IMR-90 (cell line): ENCODE data around the gene THYN1. TPM values are rescaled to one million over a fixed set of nuclear protein-coding genes. Genes with fewer than 3 reads are reported as not detected.

Source experiments
- ATAC-seq: fragments of 200-7000 bp; cut with Tn5 transposase; 2 replicates; pipeline ENCODE4 v1.9.1; 2020; ENCODE audit warnings: low read depth, mild to moderate bottlenecking, moderate library complexity
- BruUV-seq: library from RNA; stranded (reverse); fragments of 400-500 nt; replicated peaks from 2 replicates; lab custom pipeline; 2021; lab: Mats Ljungman, UMichigan
- CTCF ChIA-PET: fragments of 300-600 bp; formaldehyde crosslinking; extraction: SDS; loops from one replicate; lab custom pipeline; 2021; ENCODE audit warnings: antibody characterized with exemption; lab: Yijun Ruan, JAX
- POLR2A ChIA-PET: fragments of 300-600 bp; sonication (Branson Sonifier 250); formaldehyde crosslinking; loops from one replicate; lab custom pipeline; 2022; ENCODE audit warnings: antibody characterized with exemption; ENCODE audit not compliant: unreplicated experiment; lab: Charles Lee
- DNase-seq: peaks from one replicate; pipeline ENCODE4 v3.0.0; 2013
- H2AFZ ChIP-seq: replicated peaks from 2 replicates; pipeline ENCODE3; 2013; ENCODE audit warnings: low read length, mild to moderate bottlenecking; ENCODE audit not compliant: poor library complexity
- H2AK5ac ChIP-seq: 2 replicates; pipeline ENCODE4 v1.6.1; 2013; ENCODE audit warnings: low read depth, low read length, inconsistent platforms
- H2AK9ac ChIP-seq: replicated peaks from 2 replicates; pipeline ENCODE3; 2013; ENCODE audit warnings: mild to moderate bottlenecking, low read depth, low read length, moderate library complexity; ENCODE audit not compliant: poor library complexity
- H2BK120ac ChIP-seq: 2 replicates; pipeline ENCODE4 v1.6.1; 2013; ENCODE audit warnings: low read depth, low read length, inconsistent platforms
- H2BK15ac ChIP-seq: 3 replicates; pipeline ENCODE4 v1.6.1; 2013; ENCODE audit warnings: low read depth, low read length, inconsistent platforms
- H2BK20ac ChIP-seq: 2 replicates; pipeline ENCODE4 v1.6.1; 2013; ENCODE audit warnings: low read depth, mild to moderate bottlenecking, inconsistent platforms, low read length, moderate library complexity
- H2BK5ac ChIP-seq: 2 replicates; pipeline ENCODE4 v1.6.1; 2013; ENCODE audit warnings: mild to moderate bottlenecking, low read depth, low read length, inconsistent platforms; ENCODE audit not compliant: poor library complexity, severe bottlenecking
- H3K14ac ChIP-seq: replicated peaks from 2 replicates; pipeline ENCODE4 v1.6.1; 2013; ENCODE audit warnings: low read depth, low read length, inconsistent platforms
- H3K18ac ChIP-seq: 2 replicates; pipeline ENCODE4 v1.6.1; 2013; ENCODE audit warnings: low read depth, low read length, control low read depth
- H3K23ac ChIP-seq: 2 replicates; pipeline ENCODE4 v1.6.1; 2013; ENCODE audit warnings: low read depth, low read length, inconsistent platforms
- H3K27ac ChIP-seq: 2 replicates; pipeline ENCODE4 v1.5.1; 2013; ENCODE audit warnings: mild to moderate bottlenecking, control low read depth, low read length; ENCODE audit not compliant: insufficient read depth
- H3K27me3 ChIP-seq: 2 replicates; pipeline ENCODE4 v1.6.1; 2013; ENCODE audit warnings: low read length; ENCODE audit not compliant: control insufficient read depth, insufficient read depth
- H3K36me3 ChIP-seq: 2 replicates; pipeline ENCODE4 v1.6.1; 2013; ENCODE audit warnings: low read length, mixed read lengths; ENCODE audit not compliant: control insufficient read depth, insufficient read depth
- H3K4ac ChIP-seq: 2 replicates; pipeline ENCODE4 v1.6.1; 2013; ENCODE audit warnings: low read depth, low read length, inconsistent platforms
- H3K4me1 ChIP-seq: 2 replicates; pipeline ENCODE4 v1.6.1; 2013; ENCODE audit warnings: low read length, mixed read lengths; ENCODE audit not compliant: control insufficient read depth, insufficient read depth
- H3K4me2 ChIP-seq: 2 replicates; pipeline ENCODE4 v1.6.1; 2013; ENCODE audit warnings: low read depth, mild to moderate bottlenecking, control low read depth, low read length, moderate library complexity
- H3K4me3 ChIP-seq: 2 replicates; pipeline ENCODE4 v1.5.1; 2013; ENCODE audit warnings: low read depth, mild to moderate bottlenecking, control low read depth, low read length, moderate library complexity; ENCODE audit not compliant: insufficient read depth
- H3K56ac ChIP-seq: 2 replicates; pipeline ENCODE4 v1.6.1; 2013; ENCODE audit warnings: low read length, inconsistent platforms; ENCODE audit not compliant: insufficient read depth; ENCODE audit errors: extremely low read depth
- H3K79me1 ChIP-seq, 2 experiments: 2 replicates each; pipeline ENCODE4 v1.6.1; 2013; ENCODE audit warnings: low read length in 2 of 2, inconsistent platforms in 1 of 2, low read depth in 1 of 2
- H3K9ac ChIP-seq: 2 replicates; pipeline ENCODE4 v1.6.1; 2013; ENCODE audit warnings: low read depth, low read length, control low read depth
- H3K9me1 ChIP-seq: 2 replicates; pipeline ENCODE4 v1.6.1; 2013; ENCODE audit warnings: low read length, inconsistent platforms; ENCODE audit not compliant: insufficient read depth
- H3K9me3 ChIP-seq: 2 replicates; pipeline ENCODE4 v1.6.1; 2013; ENCODE audit warnings: low read length; ENCODE audit not compliant: control insufficient read depth, insufficient read depth
- H4K20me1 ChIP-seq: 2 replicates; pipeline ENCODE4 v1.6.1; 2013; ENCODE audit warnings: low read length, inconsistent platforms; ENCODE audit not compliant: insufficient read depth
- H4K5ac ChIP-seq: 2 replicates; pipeline ENCODE4 v1.6.1; 2013; ENCODE audit warnings: mild to moderate bottlenecking, low read depth, low read length, control low read depth
- H4K8ac ChIP-seq, 2 experiments: 2 replicates each; pipeline ENCODE4 v1.6.1; 2013; ENCODE audit warnings: low read depth in 2 of 2, low read length in 2 of 2, control low read depth in 1 of 2, inconsistent platforms in 1 of 2
- H4K91ac ChIP-seq: 2 replicates; pipeline ENCODE4 v1.6.1; 2013; ENCODE audit warnings: low read depth, low read length, inconsistent platforms; ENCODE audit not compliant: insufficient read depth
- MAFK ChIP-seq: IDR thresholded peaks from 2 replicates; pipeline ENCODE4 v1.6.1; 2012; ENCODE audit warnings: low read depth, low read length, improper control_type of control experiment
- POLR2A ChIP-seq: IDR thresholded peaks from 2 replicates; pipeline ENCODE4 v1.6.1; 2012; ENCODE audit warnings: mild to moderate bottlenecking, low read depth, low read length
- RFX5 ChIP-seq: IDR thresholded peaks from 2 replicates; pipeline ENCODE4 v1.8.0; 2012; ENCODE audit warnings: low read depth, mild to moderate bottlenecking, low read length, moderate library complexity
- WGBS, 2 experiments: methylation state at CpG; one replicate each; pipeline versions ENCODE4 v1.1.5 to v1.1.7; 2013; ENCODE audit warnings: missing lambda C conversion rate in 2 of 2; ENCODE audit not compliant: insufficient read length in 1 of 2; ENCODE audit errors: extremely low coverage in 2 of 2; 5-methylcytosine and 5-hydroxymethylcytosine counted together
- dilution Hi-C: fragments of 300-500 bp; cut with HindIII; formaldehyde crosslinking; loops from one replicate; pipeline ENCODE4 v1.14.3; 2018; ENCODE audit warnings: low sequenced_read_pairs; ENCODE audit not compliant: unreplicated experiment
- in situ Hi-C: fragments of 300-500 bp; cut with MboI; formaldehyde crosslinking; loops from 3 replicates; pipeline ENCODE4 v1.14.3; 2019; ENCODE audit warnings: low sequenced_read_pairs, inconsistent platforms, mixed read lengths
- intact Hi-C: fragments of 100-400 bp; cut with micrococcal nuclease; formaldehyde crosslinking; loops from 2 replicates; pipeline ENCODE4 v1.10.0; 2022
- polyA plus RNA-seq, 3 experiments: library from polyadenylated mRNA; depleted of rRNA; stranded (reverse); fragments of >200 nt; gene quantifications; 2 replicates each; pipeline ENCODE4 v1.2.3, GENCODE V29; 2012; ENCODE audit warnings: low replicate concordance in 1 of 3
- total RNA-seq: library from RNA; depleted of rRNA; stranded (reverse); fragments of >200 nt; gene quantifications from 2 replicates; pipeline ENCODE4 v1.2.3, GENCODE V29; 2012

Gene THYN1
- total and polyA plus RNA-seq, 2 of the 4 experiments (the other 2 are of a cell fraction): 43.1 to 72.1 TPM

DNA sequence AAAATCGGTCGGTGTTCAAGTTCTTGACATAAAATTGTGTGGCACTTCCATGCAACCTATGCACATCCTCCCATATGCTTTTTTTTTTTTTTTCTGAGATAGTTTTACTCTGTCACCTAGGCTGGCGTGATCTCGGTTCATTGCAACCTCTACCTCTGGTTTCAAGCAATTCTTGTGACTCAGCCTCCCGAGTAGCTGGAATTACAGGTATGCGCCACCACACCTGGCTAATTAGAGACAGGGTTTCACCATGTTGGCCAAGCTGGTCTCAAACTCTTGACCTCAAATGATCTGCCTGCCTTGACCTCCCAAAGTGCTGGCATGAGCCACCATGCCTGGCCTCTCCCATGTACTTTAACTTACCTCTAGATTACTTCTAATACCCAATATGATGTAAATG, 38.0 kb upstream of the THYN1 start:
- Histone ChIP-seq H3K79me1 (no peaks in the 10 kb centered on the region), H2BK120ac (no peak overlapping the region), H2BK5ac (no peak overlapping the region), H3K23ac (no peak overlapping the region), H4K5ac (no peak overlapping the region), H3K4me2 (no peak overlapping the region), H2BK15ac (no peak overlapping the region), H3K4ac (no peak overlapping the region), H3K9ac (no peak overlapping the region), H3K18ac (no peak overlapping the region), H3K4me1 (no peaks in the 10 kb centered on the region), H3K14ac (no peak overlapping the region), H2AFZ (no peak overlapping the region), H4K8ac (no peak overlapping the region), H4K20me1 (no peaks in the 10 kb centered on the region), H3K36me3 (no peaks in the 10 kb centered on the region), H2BK20ac (no peak overlapping the region), H3K9me1 (no peaks in the 10 kb centered on the region), H3K56ac (no peak overlapping the region), H2AK9ac (no peak overlapping the region), H3K27ac (no peak overlapping the region), H3K27me3 (no peaks in the 10 kb centered on the region), H3K4me3 (no peak overlapping the region), H4K91ac (no peak overlapping the region), H2AK5ac (no peak overlapping the region), H3K9me3 (no peaks in the 10 kb centered on the region; the same call in 1 of the 2 replicates)
- CTCF ChIA-PET: no interaction called here
- intact Hi-C loops: no loop called here
- dilution Hi-C loops: no loop called here
- in situ Hi-C loops: no loop called here
- POLR2A ChIA-PET: no interaction called here
- DNase-seq: no peak
- WGBS, 2 experiments: 74% methylated on average over 4 of the region's 6 CpGs; no CpG with 5 or more reads in 1 of the 2 experiments
- no peak for ATAC-seq
- BruUV-seq: no TSS peak
- TF ChIP-seq MAFK (no peak), POLR2A (no peak), RFX5 (no peak)
